ENCODE data around the gene CCDC14. TPM values are rescaled to one million over a fixed set of nuclear protein-coding genes. Genes with fewer than 3 reads are reported as not detected.

CCDC14 gene
- total and polyA plus RNA-seq, 10 donors = 13.6 to 53.9 (median 27.4) TPM

GRCh38 chr3:123919353-123919752 is 41.7 kb downstream of the CCDC14 start:
- H3K4me1 ChIP-seq = no peaks in the 10 kb centered on the region
- H3K36me3 ChIP-seq = peaks cover 0 to 83% (median 10%) of the 10 kb centered on the region in 6 donors
- H3K9me3 ChIP-seq = peaks cover 0 to 51% (median 38%) of the 10 kb centered on the region in 8 donors
- H3K4me3 ChIP-seq = no peak overlapping the region
- intact Hi-C loops (cut with DNase I; ENCODE audit: low total_unique reads) = no loop called here
- no peak for DNase-seq
- TF ChIP-seq CTCF (IDR thresholded peaks at IDR 0.05 in 8 of 11, conservative IDR thresholded peaks at IDR 0.05 in 3 of 11) (no peak), POLR2AphosphoS5 (IDR thresholded peaks at IDR 0.05) (no peak), POLR2A (IDR thresholded peaks at IDR 0.05) (no peak)
- H3K27me3 ChIP-seq (replicated peaks in 1 of 7) = no peaks in the 10 kb centered on the region
- no peak overlapping the region for H3K27ac ChIP-seq
- 95 to 100% (median 98%) methylated on average over 2 to 3 of the region's 3 CpGs; no CpG with 5 or more reads in 1 of the 5 donors for WGBS, 5 donors

DNA sequence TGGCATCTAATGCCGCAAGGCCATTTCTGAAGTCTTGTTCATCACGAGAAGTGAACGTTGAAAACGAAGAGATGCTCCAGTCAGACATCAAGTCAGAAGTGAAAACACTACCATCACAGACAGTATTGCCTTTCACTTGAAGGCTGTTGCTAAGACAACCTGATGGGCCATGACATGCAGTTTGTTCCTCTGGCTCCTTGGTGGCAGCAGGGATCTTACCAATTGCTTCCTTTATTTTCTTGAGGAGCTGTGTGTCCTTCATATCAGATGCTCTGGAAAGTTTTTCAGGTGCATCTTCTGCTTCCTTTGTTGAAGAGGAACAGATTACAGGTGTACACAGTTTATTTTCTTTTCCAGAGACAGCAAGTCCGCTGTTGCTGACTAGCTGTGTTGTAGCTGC is 46.2 kb downstream of the CCDC14 start:
- H3K27me3 ChIP-seq (replicated peaks in 1 of 7) = no peaks in the 10 kb centered on the region
- no peak for TF ChIP-seq POLR2A (IDR thresholded peaks at IDR 0.05)
- TF ChIP-seq CTCF (IDR thresholded peaks at IDR 0.05 in 8 of 11, conservative IDR thresholded peaks at IDR 0.05 in 3 of 11) = no peak
- TF ChIP-seq POLR2AphosphoS5 (IDR thresholded peaks at IDR 0.05) = no peak
- peaks cover 0 to 11% (median 6%) of the 10 kb centered on the region in 8 donors for H3K9me3 ChIP-seq
- no peak overlapping the region for H3K27ac ChIP-seq
- intact Hi-C loops (cut with DNase I; ENCODE audit: low total_unique reads) = no loop called here
- no peak overlapping the region for H3K4me3 ChIP-seq
- no peak for DNase-seq
- 76 to 94% (median 77%) methylated on average over 5 of the region's 5 CpGs for WGBS, 5 donors
- peaks cover 0 to 43% (median 2%) of the 10 kb centered on the region in 6 donors for H3K36me3 ChIP-seq
- no peaks in the 10 kb centered on the region for H3K4me1 ChIP-seq

DNA sequence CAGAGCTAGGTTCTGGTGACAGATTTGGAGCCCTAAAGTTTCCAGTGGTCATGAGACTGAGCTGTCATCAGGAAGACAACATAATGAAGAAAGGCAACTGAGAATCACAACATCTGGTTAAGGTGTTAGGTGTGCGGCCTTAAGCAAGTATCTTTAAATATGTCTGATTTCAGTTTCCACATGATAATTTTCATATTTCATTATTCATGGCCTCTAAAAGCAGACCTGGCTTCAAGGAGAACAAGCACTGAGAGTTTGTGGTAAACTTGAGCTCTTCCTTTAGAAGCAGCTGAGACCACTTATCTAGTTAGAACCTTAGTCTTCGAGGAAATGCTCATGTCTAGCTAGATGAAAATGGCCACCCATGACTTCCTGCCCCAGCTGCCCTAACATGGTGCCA is 51.2 kb downstream of the CCDC14 start:
- Histone ChIP-seq H3K36me3 (peaks cover 0 to 5% (median under 1%) of the 10 kb centered on the region in 6 donors), H3K4me1 (no peaks in the 10 kb centered on the region), H3K27me3 (replicated peaks in 1 of 7) (no peaks in the 10 kb centered on the region), H3K4me3 (no peak overlapping the region), H3K9me3 (no peaks in the 10 kb centered on the region), H3K27ac (no peak overlapping the region)
- intact Hi-C loops (cut with DNase I; ENCODE audit: low total_unique reads) = no loop called here
- WGBS, 5 donors = 82 to 95% (median 89%) methylated on average over 2 of the region's 2 CpGs
- no peak for DNase-seq
- TF ChIP-seq POLR2A (IDR thresholded peaks at IDR 0.05) = no peak
- no peak for TF ChIP-seq CTCF (IDR thresholded peaks at IDR 0.05 in 8 of 11, conservative IDR thresholded peaks at IDR 0.05 in 3 of 11)
- TF ChIP-seq POLR2AphosphoS5 (IDR thresholded peaks at IDR 0.05) = no peak

DNA sequence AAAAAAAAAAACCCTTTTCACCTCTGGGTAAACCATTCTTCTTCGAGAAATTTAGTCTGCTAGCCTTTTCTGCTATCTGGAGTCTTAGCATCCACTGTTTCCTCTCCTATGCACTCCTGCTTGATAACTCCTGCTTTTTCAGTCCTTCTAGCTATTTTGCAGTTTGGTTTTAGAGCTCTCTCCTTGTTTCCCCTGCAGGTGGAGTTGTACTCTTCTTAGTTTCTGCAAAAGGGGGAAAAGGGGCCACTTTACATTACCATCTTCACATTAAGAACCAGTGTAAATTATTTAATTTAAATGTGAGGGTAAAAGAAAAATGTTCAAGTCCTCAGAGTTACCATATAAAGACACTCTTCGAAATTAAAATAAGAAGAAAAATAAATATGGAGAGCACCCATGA is 53.3 kb downstream of the CCDC14 start:
- no peak for DNase-seq
- intact Hi-C loops (cut with DNase I; ENCODE audit: low total_unique reads) = no loop called here
- Histone ChIP-seq H3K4me3 (no peak overlapping the region), H3K27me3 (replicated peaks in 1 of 7) (no peaks in the 10 kb centered on the region), H3K36me3 (no peaks in the 10 kb centered on the region), H3K27ac (no peak overlapping the region), H3K4me1 (no peaks in the 10 kb centered on the region), H3K9me3 (no peaks in the 10 kb centered on the region)
- TF ChIP-seq POLR2A (IDR thresholded peaks at IDR 0.05) (no peak), CTCF (IDR thresholded peaks at IDR 0.05 in 8 of 11, conservative IDR thresholded peaks at IDR 0.05 in 3 of 11) (no peak), POLR2AphosphoS5 (IDR thresholded peaks at IDR 0.05) (no peak)
- 71 to 82% (median 75%) methylated on average over 2 of the region's 2 CpGs for WGBS, 5 donors

All from spleen (tissue), 11 donors.